ENCODE results near the gene JUP.

Gene JUP

DNA sequence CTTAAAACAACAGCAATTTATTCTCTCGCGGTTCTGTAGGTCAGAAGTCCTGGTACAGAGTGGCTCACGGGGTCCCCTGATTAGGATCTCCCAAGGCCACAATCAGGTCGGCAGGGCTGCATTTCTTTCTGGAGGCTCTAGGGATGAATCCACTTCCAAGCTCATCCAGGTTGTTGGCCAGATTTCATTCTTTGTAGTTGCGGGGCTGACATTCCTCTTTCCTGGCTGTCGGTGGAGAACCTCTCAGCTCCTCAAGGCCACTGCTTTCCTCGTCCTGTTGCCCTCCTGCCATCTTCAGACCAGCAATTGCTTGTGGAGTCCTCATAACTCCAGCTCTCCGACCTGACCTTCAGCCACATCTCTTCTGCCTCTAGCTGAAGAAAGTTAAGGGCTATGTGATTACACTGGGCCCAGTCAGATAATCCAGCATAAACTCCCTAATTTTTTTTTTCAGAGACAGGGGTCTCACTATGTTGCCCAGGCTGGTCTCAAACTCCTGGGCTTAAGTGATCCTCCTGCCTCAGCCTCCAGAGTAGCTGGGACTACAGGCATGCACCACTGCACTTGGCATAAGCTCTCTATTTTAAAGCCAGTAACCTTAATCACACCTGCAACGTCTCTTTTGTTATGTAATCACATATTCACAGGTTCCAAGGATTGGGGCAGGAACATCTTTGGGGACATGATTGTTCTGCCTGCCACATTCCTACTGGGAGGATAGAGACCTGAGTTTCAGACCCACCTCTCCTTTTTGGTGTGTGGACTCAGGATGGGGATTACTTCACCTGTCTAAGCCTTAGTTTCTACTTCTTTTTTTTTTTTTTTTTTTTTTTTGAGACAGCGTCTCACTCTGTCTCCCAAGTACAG, 78.5 kb downstream of the JUP start:
- Histone ChIP-seq H3K9ac (ENCODE audit: low read length) (no peak overlapping the region), H3K4me3 (ENCODE audit: low read depth in 1 of 2, low read length in 2 of 2) (no peak overlapping the region), H3K9me3 (ENCODE audit: low read length) (no peaks in the 10 kb centered on the region), H3K36me3 (ENCODE audit: insufficient read depth, low read length) (no peaks in the 10 kb centered on the region), H3K27ac (ENCODE audit: low read depth, low read length) (no peak overlapping the region), H3K4me1 (ENCODE audit: insufficient read depth, low read length) (no peaks in the 10 kb centered on the region), H3K27me3 (ENCODE audit: control insufficient read depth in 1 of 2, insufficient read depth in 2 of 2, low read length in 2 of 2) (no peaks in the 10 kb centered on the region)

GRCh38 chr17:41705271-41705991, 81.1 kb downstream of the JUP start:
- Histone ChIP-seq H3K27ac (ENCODE audit: low read depth, low read length) (no peak overlapping the region), H3K4me3 (ENCODE audit: low read depth in 1 of 2, low read length in 2 of 2) (no peak overlapping the region), H3K36me3 (ENCODE audit: insufficient read depth, low read length) (no peaks in the 10 kb centered on the region), H3K9me3 (ENCODE audit: low read length) (no peaks in the 10 kb centered on the region), H3K27me3 (ENCODE audit: control insufficient read depth in 1 of 2, insufficient read depth in 2 of 2, low read length in 2 of 2) (no peaks in the 10 kb centered on the region), H3K4me1 (ENCODE audit: insufficient read depth, low read length) (no peaks in the 10 kb centered on the region), H3K9ac (ENCODE audit: low read length) (no peak overlapping the region)
